Endodermal cell (in vitro differentiated cells): ENCODE data around the gene C11orf24. TPM values are rescaled to one million over a fixed set of nuclear protein-coding genes. Genes with fewer than 3 reads are reported as not detected.
A peak's percentile ranks its signal among the peaks of the same experiment; 100 is the strongest.

Experiments used
- DNase-seq: peaks from one replicate; pipeline ENCODE4 v3.0.0-alpha.2; 2017
- H3K27ac ChIP-seq: 2 replicates; pipeline ENCODE4 v1.5.1; 2013; ENCODE audit warnings: mild to moderate bottlenecking, low read depth, low read length, moderate library complexity
- H3K27me3 ChIP-seq: 2 replicates; pipeline ENCODE4 v1.6.1; 2013; ENCODE audit warnings: mild to moderate bottlenecking, low read length, moderate library complexity; ENCODE audit not compliant: insufficient read depth, control insufficient read depth, poor library complexity, severe bottlenecking
- H3K36me3 ChIP-seq: 2 replicates; pipeline ENCODE4 v1.7.0; 2013; ENCODE audit warnings: mild to moderate bottlenecking, low read length, moderate library complexity; ENCODE audit not compliant: control insufficient read depth, insufficient read depth
- H3K4me1 ChIP-seq: one replicate; pipeline ENCODE4 v1.7.0; 2013; ENCODE audit warnings: low read length; ENCODE audit not compliant: control insufficient read depth, insufficient read depth
- H3K4me3 ChIP-seq: 2 replicates; pipeline ENCODE4 v1.5.1; 2013; ENCODE audit warnings: mild to moderate bottlenecking, low read length, moderate library complexity
- H3K9ac ChIP-seq: 2 replicates; pipeline ENCODE4 v1.6.1; 2013; ENCODE audit warnings: mild to moderate bottlenecking, low read length, moderate library complexity; ENCODE audit not compliant: poor library complexity, severe bottlenecking; ENCODE audit errors: extremely low read depth
- H3K9me3 ChIP-seq: 2 replicates; pipeline ENCODE4 v1.6.1; 2013; ENCODE audit warnings: mild to moderate bottlenecking, low read length, moderate library complexity; ENCODE audit not compliant: control insufficient read depth
- H3K27ac Mint-ChIP-seq: 2 replicates; pipeline ENCODE4 v1.8.0; 2020; ENCODE audit warnings: mixed read lengths
- H3K27me3 Mint-ChIP-seq: 2 replicates; pipeline ENCODE4 v1.8.0; 2021; ENCODE audit warnings: mild to moderate bottlenecking, mixed read lengths; ENCODE audit not compliant: insufficient read depth
- H3K36me3 Mint-ChIP-seq: 2 replicates; pipeline ENCODE4 v1.8.0; 2020; ENCODE audit warnings: low read depth, mixed read lengths
- H3K4me1 Mint-ChIP-seq: 2 replicates; pipeline ENCODE4 v1.8.0; 2020; ENCODE audit warnings: mixed read lengths
- H3K4me3 Mint-ChIP-seq: 2 replicates; pipeline ENCODE4 v1.8.0; 2020; ENCODE audit warnings: mild to moderate bottlenecking, moderate library complexity, mixed read lengths
- H3K9me3 Mint-ChIP-seq: 2 replicates; pipeline ENCODE4 v1.8.0; 2020; ENCODE audit warnings: mild to moderate bottlenecking, mixed read lengths
- CTCF ChIP-seq: fragments of 200-600 bp; sonication (generic); conservative IDR thresholded peaks from 2 replicates; pipeline ENCODE4 v1.5.0; 2021; ENCODE audit warnings: antibody characterized with exemption, mild to moderate bottlenecking
- WGBS, 2 experiments: methylation state at CpG; one replicate each; pipeline versions ENCODE4 v1.1.5 to v1.1.7; 2013; ENCODE audit warnings: missing lambda C conversion rate in 2 of 2, mixed read lengths in 1 of 2; ENCODE audit not compliant: insufficient coverage in 1 of 2, insufficient read length in 1 of 2; 5-methylcytosine and 5-hydroxymethylcytosine counted together
- total RNA-seq, 2 donors: library from RNA; stranded (reverse); fragmentation: NEBNext Ultra II Directional in 1 of 2; extraction: Animal tissue kit (Norgen Biotek cat#: 25700) in 1 of 2; gene quantifications; 2 replicates in 1 of 2; 3 replicates in 1 of 2; pipeline ENCODE4 v1.2.1, GENCODE V29; 2021

Gene C11orf24
- total RNA-seq, 2 donors from 2014 or later: 38.4 to 39.4 TPM

DNA sequence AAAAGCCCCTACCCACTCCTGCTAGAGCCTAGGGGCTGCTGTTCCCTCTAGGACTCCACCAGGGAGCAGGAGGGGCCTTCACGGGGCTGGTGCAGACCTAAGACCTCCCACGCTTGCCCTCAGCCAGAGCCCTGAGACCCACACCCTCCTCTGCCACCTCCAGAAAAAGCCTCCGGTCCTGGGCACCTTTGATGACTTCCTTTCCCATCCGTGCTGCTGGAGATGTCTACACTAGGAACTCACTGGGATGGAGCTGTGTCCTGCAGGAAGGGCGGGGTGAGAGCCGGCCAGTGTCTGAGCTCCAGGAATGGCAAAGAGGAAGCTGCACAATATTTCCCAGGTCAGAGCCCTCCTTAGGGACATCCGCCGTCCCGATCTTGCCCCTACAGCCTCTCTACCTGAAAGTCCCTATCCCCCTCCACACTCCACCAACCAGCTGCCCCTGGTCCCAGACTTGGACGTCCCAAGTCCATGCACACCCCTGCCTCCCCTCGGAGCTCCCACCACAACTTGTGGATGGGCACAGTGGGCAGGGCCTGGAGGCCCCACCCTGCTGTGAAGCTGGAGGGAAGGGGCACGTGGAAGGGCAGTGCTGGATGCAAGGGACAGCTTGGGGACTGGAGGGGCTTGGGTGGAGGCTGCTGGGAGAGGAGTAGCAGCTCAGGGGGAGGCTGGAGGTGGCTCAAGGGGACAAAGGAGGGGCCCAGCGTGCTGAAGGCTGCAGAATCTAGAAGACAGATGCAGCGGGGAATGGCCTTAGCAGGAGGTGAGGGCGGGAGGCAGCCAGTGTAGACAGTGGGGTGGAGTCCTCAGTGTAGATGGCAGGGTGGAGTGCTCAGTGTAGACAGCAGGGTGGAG lies 27.1 kb upstream of the C11orf24 start:
- 84 to 85% methylated on average over 5 to 15 of the region's 15 CpGs for WGBS, 2 experiments
- Histone ChIP-seq H3K9ac (no peak overlapping the region), H3K27ac (no peak overlapping the region), H3K27me3 (no peaks in the 10 kb centered on the region), H3K4me3 (no peak overlapping the region), H3K36me3 (no peaks in the 10 kb centered on the region), H3K9me3 (peaks cover 3% of the 10 kb centered on the region), H3K4me1 (no peaks in the 10 kb centered on the region)
- Mint-ChIP-seq H3K4me1 (no peaks in the 10 kb centered on the region), H3K4me3 (no peak overlapping the region), H3K27me3 (peaks cover 6% of the 10 kb centered on the region), H3K36me3 (peaks cover under 1% of the 10 kb centered on the region), H3K9me3 (peaks cover 12% of the 10 kb centered on the region), H3K27ac (no peak overlapping the region)
- no peak for TF ChIP-seq CTCF
- DNase-seq: no peak

DNA sequence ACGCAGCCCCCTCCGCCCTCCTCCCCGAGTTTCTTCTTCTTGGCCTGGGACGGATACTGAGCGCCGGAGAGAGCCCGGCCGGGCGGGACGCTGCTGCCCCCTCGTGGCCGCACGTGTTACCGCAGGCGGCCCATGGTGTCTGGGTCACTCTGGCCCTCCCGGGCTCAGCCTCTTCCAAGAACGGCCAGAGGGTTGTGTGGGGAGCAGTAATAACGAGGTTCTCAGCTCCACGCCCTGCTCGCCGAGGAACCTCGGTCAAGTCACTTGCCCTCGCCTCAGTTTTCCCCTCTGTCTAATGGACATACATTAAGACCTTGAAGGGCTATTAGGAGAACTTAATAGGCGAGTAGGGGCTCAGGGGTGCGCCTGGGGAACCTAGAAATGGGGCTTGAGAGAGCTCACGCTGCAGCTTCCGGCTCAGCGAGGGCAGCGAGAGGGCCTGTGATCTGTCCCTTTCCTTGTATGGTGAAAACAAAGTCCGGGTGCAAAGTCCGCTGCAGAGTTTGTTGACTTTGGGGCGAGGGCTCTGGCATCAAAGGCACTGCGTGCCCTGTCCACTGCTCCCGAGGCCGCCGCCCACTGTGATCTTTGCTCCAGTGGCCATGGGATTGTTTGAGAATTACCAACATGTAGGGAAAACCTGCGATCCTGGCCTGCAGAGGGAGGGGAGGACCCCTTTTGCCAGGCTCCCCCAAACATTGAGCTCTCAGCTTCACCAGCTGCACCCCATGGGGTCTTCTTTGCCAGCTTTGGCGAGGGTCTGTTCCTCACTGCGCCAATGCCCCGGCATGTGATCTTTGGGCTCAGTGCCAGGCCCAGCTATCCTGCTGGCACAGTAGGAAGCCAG lies 26.3 kb upstream of the C11orf24 start:
- 44 to 72% methylated on average over 21 to 40 of the region's 40 CpGs for WGBS, 2 experiments
- Histone ChIP-seq H3K4me3 (no peak overlapping the region), H3K27ac (no peak overlapping the region), H3K9ac (no peak overlapping the region), H3K4me1 (no peaks in the 10 kb centered on the region), H3K36me3 (no peaks in the 10 kb centered on the region), H3K9me3 (no peaks in the 10 kb centered on the region), H3K27me3 (no peaks in the 10 kb centered on the region)
- H3K27ac Mint-ChIP-seq: no peak overlapping the region
- peak; percentile 93 for DNase-seq
- peaks cover 6% of the 10 kb centered on the region for H3K27me3 Mint-ChIP-seq
- no peaks in the 10 kb centered on the region for H3K4me1 Mint-ChIP-seq
- no peak overlapping the region for H3K4me3 Mint-ChIP-seq
- no peaks in the 10 kb centered on the region for H3K36me3 Mint-ChIP-seq
- peaks cover 5% of the 10 kb centered on the region for H3K9me3 Mint-ChIP-seq
- TF ChIP-seq CTCF: peak; percentile 97

- H3K4me1 ChIP-seq: no peaks in the 10 kb centered on the region
- DNase-seq: no peak
- H3K36me3 ChIP-seq: no peaks in the 10 kb centered on the region
- H3K4me3 Mint-ChIP-seq: no peak overlapping the region
- peaks cover 6% of the 10 kb centered on the region for H3K27me3 Mint-ChIP-seq
- H3K27me3 ChIP-seq: no peaks in the 10 kb centered on the region
- no peak for TF ChIP-seq CTCF
- no peaks in the 10 kb centered on the region for H3K36me3 Mint-ChIP-seq
- no peaks in the 10 kb centered on the region for H3K9me3 Mint-ChIP-seq
- H3K9ac ChIP-seq: no peak overlapping the region
- no peak overlapping the region for H3K27ac Mint-ChIP-seq
- H3K4me1 Mint-ChIP-seq: no peaks in the 10 kb centered on the region
- H3K9me3 ChIP-seq: no peaks in the 10 kb centered on the region
- no peak overlapping the region for H3K4me3 ChIP-seq
- no peak overlapping the region for H3K27ac ChIP-seq
- 58 to 65% methylated on average over 5 to 10 of the region's 10 CpGs for whole genome bisulfite sequencing, 2 experiments
Observed at GRCh38 chr11:68297494-68297811, 25.7 kb upstream of the C11orf24 start.
